GM23338 (cell line): Measurements from ENCODE around the gene CFAP57. TPM values are rescaled to one million over a fixed set of nuclear protein-coding genes. Genes with fewer than 3 reads are reported as not detected.

Source experiments
- ATAC-seq: fragments of 200-7000 bp; cut with Tn5 transposase; 3 replicates; pipeline ENCODE4 v1.9.1; 2020
- DNase-seq: peaks from one replicate; pipeline ENCODE4 v3.0.0-alpha.2; 2015; ENCODE audit warnings: low spot score
- H2AFZ ChIP-seq: fragments of 200-600 bp; sonication (generic); 2 replicates; pipeline ENCODE4 v1.8.0; 2016; ENCODE audit warnings: antibody characterized with exemption, mild to moderate bottlenecking, moderate library complexity
- H3F3A ChIP-seq: fragments of 200-600 bp; sonication (generic); replicated peaks from 2 replicates; pipeline ENCODE4 v1.8.0; 2017; ENCODE audit warnings: antibody characterized with exemption, mixed run types, low read depth
- H3K27ac ChIP-seq: fragments of 200-600 bp; sonication (generic); 2 replicates; pipeline ENCODE4 v1.6.1; 2016; ENCODE audit warnings: low read depth
- H3K27me3 ChIP-seq: fragments of 200-600 bp; sonication (generic); 2 replicates; pipeline ENCODE4 v1.8.0; 2016; ENCODE audit warnings: mild to moderate bottlenecking, mixed run types, moderate library complexity; ENCODE audit not compliant: insufficient read depth
- H3K36me3 ChIP-seq: fragments of 200-600 bp; sonication (generic); 2 replicates; pipeline ENCODE4 v1.8.0; 2016; ENCODE audit warnings: mild to moderate bottlenecking; ENCODE audit not compliant: insufficient read depth
- H3K4me1 ChIP-seq: fragments of 200-600 bp; sonication (generic); 2 replicates; pipeline ENCODE4 v1.8.0; 2016; ENCODE audit warnings: mild to moderate bottlenecking, moderate library complexity; ENCODE audit not compliant: insufficient read depth
- H3K4me2 ChIP-seq: fragments of 200-600 bp; sonication (generic); 2 replicates; pipeline ENCODE4 v1.7.1; 2017; ENCODE audit warnings: mixed run types
- H3K4me3 ChIP-seq: fragments of 200-600 bp; sonication (generic); 2 replicates; pipeline ENCODE4 v1.6.1; 2016; ENCODE audit warnings: mixed run types
- H3K79me2 ChIP-seq: fragments of 200-600 bp; sonication (generic); replicated peaks from 2 replicates; pipeline ENCODE4 v1.8.0; 2017; ENCODE audit warnings: mild to moderate bottlenecking; ENCODE audit not compliant: insufficient read depth
- H3K9me2 ChIP-seq: fragments of 200-600 bp; sonication (generic); 2 replicates; pipeline ENCODE4 v1.8.0; 2017; ENCODE audit not compliant: insufficient read depth
- H4K20me1 ChIP-seq: fragments of 200-600 bp; sonication (generic); replicated peaks from 2 replicates; pipeline ENCODE4 v1.8.0; 2017; ENCODE audit warnings: mild to moderate bottlenecking; ENCODE audit not compliant: insufficient read depth
- H3K27ac Mint-ChIP-seq: 2 replicates; pipeline ENCODE4 v1.8.0; 2020; ENCODE audit warnings: inconsistent platforms, mild to moderate bottlenecking, moderate library complexity, mixed read lengths
- H3K27me3 Mint-ChIP-seq: 3 replicates; pipeline ENCODE4 v1.8.0; 2022; ENCODE audit warnings: low read depth, mild to moderate bottlenecking, moderate library complexity, mixed read lengths, inconsistent platforms; ENCODE audit not compliant: insufficient read depth, poor library complexity
- H3K36me3 Mint-ChIP-seq: 3 replicates; pipeline ENCODE4 v1.8.0; 2021; ENCODE audit warnings: low read depth, mild to moderate bottlenecking, inconsistent platforms, moderate library complexity, mixed read lengths
- H3K4me1 Mint-ChIP-seq: 3 replicates; pipeline ENCODE4 v1.8.0; 2020; ENCODE audit warnings: mild to moderate bottlenecking, inconsistent platforms, mixed read lengths
- H3K4me3 Mint-ChIP-seq: 3 replicates; pipeline ENCODE4 v1.8.0; 2021; ENCODE audit warnings: moderate library complexity, mild to moderate bottlenecking, inconsistent platforms, mixed read lengths
- H3K9me3 Mint-ChIP-seq: 3 replicates; pipeline ENCODE4 v1.8.0; 2020; ENCODE audit warnings: moderate library complexity, mild to moderate bottlenecking, inconsistent platforms, mixed read lengths
- CREB1 ChIP-seq: fragments of 250-450 bp; sonication (Bioruptor Pico); IDR thresholded peaks from 2 replicates; pipeline ENCODE4 v1.5.0; 2020; ENCODE audit warnings: low read depth, mild to moderate bottlenecking, moderate library complexity
- CTCF ChIP-seq, 2 experiments: fragments of 200-600 bp in 1 of 2; sonication (generic) in 1 of 2; conservative IDR thresholded peaks; 2 replicates each; pipeline versions ENCODE4 v1.5.1 to v1.6.1; 2016 to 2017; ENCODE audit warnings: antibody characterized with exemption in 2 of 2, low read depth in 2 of 2, mild to moderate bottlenecking in 2 of 2, moderate library complexity in 1 of 2
- ETS1 ChIP-seq: IDR thresholded peaks from 2 replicates; pipeline ENCODE4 v1.6.1; 2016; ENCODE audit warnings: antibody characterized with exemption
- EZH2 ChIP-seq: fragments of 200-600 bp; sonication (generic); IDR thresholded peaks from one replicate; pipeline ENCODE4 v1.8.0; 2017; ENCODE audit warnings: antibody characterized with exemption, mild to moderate bottlenecking, low read depth; ENCODE audit not compliant: unreplicated experiment
- EZH2phosphoT487 ChIP-seq: fragments of 200-600 bp; sonication (generic); IDR thresholded peaks from one replicate; pipeline ENCODE4 v1.8.1; 2018; ENCODE audit warnings: antibody characterized with exemption; ENCODE audit not compliant: unreplicated experiment
- JUNB ChIP-seq: IDR thresholded peaks from one replicate; pipeline ENCODE4 v1.6.1; 2016; ENCODE audit warnings: antibody characterized with exemption; ENCODE audit not compliant: unreplicated experiment
- NANOG ChIP-seq: IDR thresholded peaks from 2 replicates; pipeline ENCODE4 v1.6.1; 2016; ENCODE audit warnings: antibody characterized with exemption, borderline replicate concordance
- POLR2AphosphoS5 ChIP-seq: IDR thresholded peaks from 2 replicates; pipeline ENCODE4 v1.6.1; 2016; ENCODE audit warnings: antibody characterized with exemption, low read depth
- REST ChIP-seq: IDR thresholded peaks from one replicate; pipeline ENCODE4 v1.6.1; 2018; ENCODE audit warnings: antibody characterized with exemption; ENCODE audit not compliant: unreplicated experiment
- STAT1 ChIP-seq: IDR thresholded peaks from one replicate; pipeline ENCODE4 v1.6.1; 2016; ENCODE audit warnings: antibody characterized with exemption; ENCODE audit not compliant: unreplicated experiment
- ZNF114 ChIP-seq: fragments of 250-450 bp; sonication (Bioruptor Pico); IDR thresholded peaks from 2 replicates; pipeline ENCODE4 v1.5.0; 2020; ENCODE audit warnings: mild to moderate bottlenecking, moderate library complexity
- ZNF331 ChIP-seq: fragments of 250-450 bp; sonication (Bioruptor Pico); IDR thresholded peaks from 2 replicates; pipeline ENCODE4 v1.5.0; 2020; ENCODE audit warnings: low read depth, mild to moderate bottlenecking, moderate library complexity
- ZNF462 ChIP-seq: fragments of 250-450 bp; sonication (Bioruptor Pico); IDR thresholded peaks from 2 replicates; pipeline ENCODE4 v1.5.0; 2020; ENCODE audit warnings: mild to moderate bottlenecking, moderate library complexity
- polyA plus RNA-seq: library from polyadenylated mRNA; unstranded; fragments of >200 nt; fragmentation: Nextera tagmentation; extraction: Ambion mirVana; gene quantifications from 2 replicates; pipeline ENCODE4 v1.2.1, GENCODE V29; 2016
- total RNA-seq: library from RNA; depleted of rRNA; stranded (reverse); fragments of >200 nt; shearing (Covaris generic); gene quantifications from 2 replicates; pipeline ENCODE4 v1.2.3, GENCODE V29; 2014

The CFAP57 gene
- total and polyA plus RNA-seq, 2 experiments from 2014 or later: 0.37 to 0.38 TPM

- H3K9me2 ChIP-seq: no peaks in the 10 kb centered on the region
- no peak overlapping the region for H3K4me3 ChIP-seq
- peaks cover 11% of the 10 kb centered on the region for H3K4me1 ChIP-seq
- DNase-seq: no peak
- no peaks in the 10 kb centered on the region for H3K27me3 ChIP-seq
- Mint-ChIP-seq H3K36me3 (no peaks in the 10 kb centered on the region; the same call in 2 of the 3 replicates), H3K27ac (no peak overlapping the region), H3K27me3 (peaks cover 15% of the 10 kb centered on the region), H3K4me1 (peaks cover 25% of the 10 kb centered on the region), H3K4me3 (no peak overlapping the region), H3K9me3 (no peaks in the 10 kb centered on the region)
- no peak overlapping the region for H3K27ac ChIP-seq
- H3K36me3 ChIP-seq: no peaks in the 10 kb centered on the region
- H3F3A ChIP-seq: no peaks in the 10 kb centered on the region
- H2AFZ ChIP-seq: no peak overlapping the region
- H3K4me2 ChIP-seq: no peak overlapping the region
- TF ChIP-seq JUNB (no peak), STAT1 (no peak), REST (no peak), ZNF462 (CRISPR knock-in tag) (no peak), NANOG (no peak), POLR2AphosphoS5 (no peak), EZH2phosphoT487 (no peak), ZNF331 (CRISPR knock-in tag) (no peak), CREB1 (CRISPR knock-in tag) (no peak), ETS1 (no peak), CTCF (conservative IDR thresholded peaks at IDR 0.05; ENCODE audit: low read depth in 2 of 2) (no peak), ZNF114 (CRISPR knock-in tag) (no peak), EZH2 (no peak)
- H4K20me1 ChIP-seq: no peaks in the 10 kb centered on the region
- no peak for ATAC-seq
- no peaks in the 10 kb centered on the region for H3K79me2 ChIP-seq
Measured at GRCh38 chr1:43302201-43302600, 130.1 kb downstream of the CFAP57 start.
